ENCODE data around the gene BLOC1S3. TPM values are rescaled to one million over a fixed set of nuclear protein-coding genes. Genes with fewer than 3 reads are reported as not detected.
A peak's percentile ranks its signal among the peaks of the same experiment; 100 is the strongest.

Gene BLOC1S3
- total RNA-seq, 1 donor from 2014 or later = 15.0 TPM

DNA sequence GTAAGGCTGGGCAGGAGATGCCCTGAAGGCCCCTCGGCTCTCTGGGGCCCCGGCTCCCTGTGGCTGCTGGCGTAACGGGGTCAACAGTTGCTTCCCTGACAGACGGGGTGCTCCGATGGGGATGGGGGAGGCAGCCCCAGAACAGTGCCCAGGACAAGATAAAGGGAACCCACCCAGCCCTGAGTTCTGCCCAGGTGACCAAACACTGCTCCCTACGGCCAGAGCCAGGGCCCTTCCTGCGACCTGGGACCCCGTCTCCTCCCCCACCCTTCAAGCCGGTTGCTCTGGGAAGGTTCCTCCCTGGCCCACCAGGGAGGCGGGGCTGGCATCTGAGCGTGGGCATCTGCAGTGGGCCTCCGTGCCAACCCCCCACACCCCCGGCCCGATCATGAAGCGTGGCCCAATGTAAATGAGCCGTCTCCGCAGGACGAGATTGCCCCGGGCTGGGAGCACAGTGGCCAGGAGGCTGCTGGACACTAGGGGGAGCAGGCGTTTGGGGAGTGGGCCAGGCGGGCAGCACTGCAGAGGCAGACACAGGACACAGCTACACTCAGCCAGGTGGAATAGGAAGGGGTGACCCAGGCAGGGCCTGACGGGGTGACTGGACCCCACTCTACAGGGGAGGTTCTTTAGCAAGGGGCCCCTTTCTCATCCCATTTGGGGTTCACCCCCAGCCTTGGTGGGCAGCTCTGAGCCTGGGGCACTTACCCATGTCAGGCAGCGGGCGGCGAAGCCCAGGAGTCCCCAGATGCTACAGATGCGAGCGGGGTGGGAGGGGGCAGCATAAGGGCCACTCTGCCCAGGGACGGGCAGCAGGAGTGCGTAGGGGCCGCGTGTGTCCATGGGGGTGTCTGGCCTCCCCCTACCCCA lies 16.6 kb upstream of the BLOC1S3 start:
- no peak for DNase-seq (ENCODE audit: low spot score)

DNA sequence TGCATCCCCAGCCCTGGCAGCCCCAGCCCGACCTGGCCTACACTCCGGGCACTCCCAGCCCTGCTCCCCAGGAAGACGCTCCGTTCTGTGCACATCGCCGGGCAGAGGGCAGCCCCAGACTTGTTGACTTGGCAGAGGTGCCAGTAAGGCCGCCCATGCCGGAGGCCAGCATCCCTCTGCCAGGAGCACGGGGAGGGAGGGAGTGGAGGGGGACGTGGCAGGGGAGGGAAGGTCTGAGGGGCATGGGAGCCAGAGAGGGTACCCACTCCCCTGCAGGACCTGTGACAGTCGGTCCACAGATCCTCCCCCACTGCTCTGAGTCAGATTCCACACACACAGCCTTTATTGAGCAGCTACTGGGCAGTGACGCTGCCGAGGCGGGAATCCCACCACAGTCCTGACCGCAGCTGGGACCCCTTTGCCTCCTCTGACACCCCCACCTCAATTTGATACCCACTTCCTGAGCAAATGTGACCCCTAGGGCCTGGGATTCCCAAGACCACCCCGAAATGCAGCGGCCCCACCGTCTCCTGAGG lies 15.9 kb upstream of the BLOC1S3 start:
- peak; percentile 65 for DNase-seq (ENCODE audit: low spot score)

DNA sequence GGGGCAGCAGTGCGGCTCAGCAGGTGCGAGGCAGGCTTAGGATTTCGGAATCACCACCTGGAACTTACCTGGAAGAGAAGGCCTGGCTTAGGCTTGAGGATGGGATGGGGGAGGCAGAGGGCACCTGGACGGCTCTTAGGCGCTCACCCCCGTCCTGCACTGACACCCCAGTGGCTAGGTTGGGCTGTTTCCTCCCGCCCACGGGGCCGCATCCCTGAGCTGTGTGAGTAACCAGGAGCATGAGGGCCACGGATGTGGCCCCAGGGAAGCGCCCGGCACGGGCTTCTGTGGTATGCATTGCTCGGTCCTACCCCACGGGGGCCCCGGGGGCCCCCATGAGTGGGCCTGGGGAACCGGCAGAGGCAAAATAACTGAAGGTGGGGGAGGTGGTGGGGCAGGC lies 15.4 kb upstream of the BLOC1S3 start:
- DNase-seq (ENCODE audit: low spot score) = no peak

DNA sequence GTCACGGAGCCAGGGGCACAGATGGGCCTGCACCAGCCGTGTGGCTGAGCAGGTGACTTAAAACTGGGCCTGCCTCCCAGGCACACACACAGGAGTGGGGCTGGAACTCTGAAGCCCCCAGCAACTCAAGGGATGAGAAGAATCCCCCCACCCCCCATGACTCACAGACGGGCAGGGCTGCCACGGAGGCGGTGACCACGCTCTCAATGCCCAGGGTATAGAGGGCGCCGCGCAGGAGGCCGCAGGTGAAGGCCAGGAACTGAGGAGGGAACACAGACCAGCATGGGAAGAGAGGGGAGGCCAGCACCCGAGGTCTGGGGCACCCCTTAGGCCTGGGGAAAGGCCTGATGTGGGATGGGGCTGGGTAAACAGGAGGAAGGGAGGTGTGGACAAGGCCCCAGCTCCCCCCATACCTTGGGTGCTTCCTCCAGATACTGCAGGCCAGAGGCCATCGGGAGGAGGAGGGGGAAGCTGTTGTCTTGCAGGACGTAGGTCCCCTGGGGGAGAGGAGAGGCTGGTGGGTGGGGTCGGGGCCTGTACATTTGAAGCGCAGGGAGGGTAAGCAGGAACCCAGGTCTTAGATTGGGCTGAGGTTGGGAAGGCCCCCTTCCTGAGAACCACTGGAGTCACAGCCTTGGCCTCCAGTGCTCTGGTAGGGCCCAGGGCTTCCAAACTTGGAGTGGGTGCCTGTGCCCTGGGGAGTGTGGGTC lies 14.7 kb upstream of the BLOC1S3 start:
- DNase-seq (ENCODE audit: low spot score) = no peak

DNA sequence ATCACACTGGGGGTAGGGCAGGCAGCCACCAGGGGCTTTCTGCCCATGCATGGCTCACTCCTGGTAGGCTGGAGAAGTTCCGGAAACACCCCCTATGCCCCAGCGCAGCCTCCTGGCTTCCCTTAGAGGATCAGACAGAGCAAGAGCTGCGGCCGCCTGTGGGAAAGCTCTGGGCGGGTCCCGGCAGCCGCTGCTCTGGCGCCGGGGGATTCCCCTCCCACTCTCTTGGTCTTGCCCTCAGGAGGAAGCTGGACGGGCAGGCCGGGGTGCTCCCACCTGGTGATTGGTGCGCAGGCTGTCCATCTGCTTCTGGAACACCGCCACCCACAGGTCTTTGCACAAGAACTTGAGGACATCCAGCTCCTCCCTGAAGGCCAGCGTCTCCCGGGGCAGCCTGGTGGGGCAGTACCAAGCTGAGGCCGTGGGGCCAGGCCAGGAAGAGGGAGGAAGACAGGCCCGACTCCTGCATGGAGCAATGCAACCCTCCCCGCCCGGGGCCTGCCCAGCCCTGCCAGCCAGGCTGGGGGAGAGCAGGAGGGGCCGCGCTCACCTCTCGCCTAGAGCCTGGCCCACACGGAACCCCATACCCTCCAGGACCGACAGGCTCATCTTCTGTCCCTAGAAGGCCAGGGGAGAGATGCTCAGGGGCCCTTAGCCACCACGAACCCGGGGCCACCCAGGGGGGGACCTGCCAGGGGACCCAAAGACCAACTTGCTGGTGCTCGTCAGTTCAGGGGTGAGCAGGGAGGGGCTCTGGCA lies 13.8 kb upstream of the BLOC1S3 start:
- DNase-seq (ENCODE audit: low spot score) = peak; percentile 83

DNA sequence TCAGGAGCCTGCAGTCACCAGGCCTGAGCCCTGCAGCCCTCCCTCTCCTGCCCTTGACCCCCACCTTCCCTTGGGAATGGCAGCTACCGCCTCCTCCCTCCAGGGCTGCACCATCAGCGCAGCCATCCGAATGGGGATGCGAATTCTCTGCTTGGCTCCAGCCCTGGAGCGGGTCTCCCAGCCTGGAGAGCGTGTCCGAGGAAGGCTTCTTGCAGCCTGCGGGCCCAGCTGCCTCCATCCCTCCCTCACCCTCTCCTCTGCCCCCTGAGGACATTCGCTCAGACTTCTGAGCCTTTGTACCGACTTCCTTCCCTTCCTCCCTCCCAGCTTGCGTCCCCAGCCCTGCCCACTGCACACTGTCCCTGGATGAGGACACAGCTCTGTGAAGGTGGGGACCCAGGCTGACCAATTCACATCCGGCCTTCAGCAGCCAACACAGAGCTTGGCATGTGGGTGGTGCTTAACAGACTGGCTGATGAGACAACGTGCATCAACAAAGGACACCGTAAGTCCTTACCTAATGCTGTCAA lies 11.8 kb upstream of the BLOC1S3 start:
- no peak for DNase-seq (ENCODE audit: low spot score)

DNA sequence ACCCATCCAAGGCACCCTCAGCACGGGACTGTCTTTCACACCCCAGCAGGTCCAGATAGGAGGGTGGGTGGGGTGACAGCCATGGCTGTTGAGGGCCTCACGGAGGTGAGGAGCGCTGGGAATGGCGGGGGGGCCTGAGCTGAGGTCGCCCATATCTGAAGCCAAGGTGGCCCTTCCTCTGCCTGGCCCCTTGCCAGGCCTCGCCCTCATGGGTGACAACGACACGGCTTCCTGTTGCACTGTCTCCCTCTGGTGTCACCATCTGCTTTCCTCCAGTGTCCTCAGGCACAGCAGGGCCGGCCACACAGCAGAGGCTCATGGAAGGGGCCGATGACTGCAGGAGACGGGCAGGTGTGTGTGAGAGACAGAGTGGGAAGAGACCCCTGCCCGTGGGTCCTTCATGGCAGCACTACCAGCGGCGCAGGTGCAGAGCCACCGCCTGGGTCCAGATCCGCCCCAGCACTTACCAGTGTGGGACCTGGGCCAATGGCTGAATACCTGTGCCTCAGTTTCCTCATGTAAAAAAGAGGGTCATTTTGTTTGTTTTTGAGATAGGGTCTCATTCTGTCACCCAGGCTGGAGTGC lies 9.7 kb upstream of the BLOC1S3 start:
- no peak for DNase-seq (ENCODE audit: low spot score)

DNA sequence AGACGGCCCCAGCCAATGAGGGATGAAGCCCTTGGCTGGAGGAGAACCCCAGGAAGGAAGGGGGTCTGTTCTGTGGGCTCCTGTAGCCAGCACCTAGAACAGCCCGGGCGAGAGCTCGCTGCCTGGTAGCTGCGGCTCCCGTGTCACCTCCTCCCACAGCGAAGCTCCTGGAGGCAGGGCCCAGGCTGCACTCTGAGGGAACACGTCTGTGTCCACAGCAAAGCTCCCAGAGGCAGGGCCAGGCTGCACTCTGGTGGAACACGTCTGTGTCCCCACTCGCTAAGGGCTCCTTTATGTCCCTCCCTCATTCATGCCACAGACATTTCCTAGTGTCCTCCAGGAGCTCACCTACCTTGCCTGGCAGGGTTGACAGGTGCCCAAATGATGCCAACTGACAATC lies 9.0 kb upstream of the BLOC1S3 start:
- no peak for DNase-seq (ENCODE audit: low spot score)

DNA sequence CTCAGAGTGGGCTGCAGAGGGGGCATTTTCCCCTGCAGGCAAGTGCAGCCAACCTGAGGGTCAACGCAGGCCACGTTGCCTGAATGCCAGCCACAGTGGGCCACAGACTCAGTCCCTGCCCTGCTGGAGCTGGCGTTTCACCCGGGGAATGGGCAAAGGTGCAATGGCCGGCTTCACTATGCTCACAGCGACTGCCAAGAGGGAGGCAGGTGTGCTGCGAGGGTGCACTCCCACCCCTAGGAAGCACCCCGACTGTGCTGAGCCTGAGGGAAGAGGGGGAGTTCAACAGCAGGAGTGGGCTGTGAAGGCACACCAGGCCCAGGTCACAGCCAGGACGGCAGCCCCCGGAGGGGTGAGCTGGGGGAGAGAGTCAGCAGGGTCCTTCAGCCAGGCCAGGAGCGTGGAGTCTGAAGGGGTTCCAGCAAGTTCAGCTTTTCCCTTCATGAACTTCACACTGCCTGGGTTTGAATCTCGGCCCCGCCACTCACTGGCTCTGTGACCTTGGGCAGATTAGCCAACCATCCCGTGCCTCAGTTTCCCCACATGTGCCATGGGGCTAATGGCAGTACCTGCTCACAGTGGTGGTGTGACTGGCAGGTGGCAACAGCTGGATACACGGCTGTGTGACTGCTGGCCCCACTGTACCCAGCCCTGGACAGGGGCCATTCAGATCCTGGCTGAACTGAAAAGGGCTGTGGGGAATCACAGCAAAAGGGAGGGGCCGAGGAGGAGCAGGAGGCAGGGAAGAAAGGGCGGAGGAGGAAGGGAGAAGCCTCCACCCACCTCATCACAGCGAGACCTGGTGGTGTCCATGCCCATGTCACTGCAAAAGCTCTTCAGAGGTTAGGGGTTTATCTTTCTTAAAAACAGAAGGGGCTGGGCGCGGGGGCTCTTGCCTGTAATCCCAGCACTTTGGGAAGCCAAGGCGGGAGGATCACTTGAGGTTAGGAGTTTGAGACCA lies 8.2 kb upstream of the BLOC1S3 start:
- DNase-seq (ENCODE audit: low spot score) = no peak

DNA sequence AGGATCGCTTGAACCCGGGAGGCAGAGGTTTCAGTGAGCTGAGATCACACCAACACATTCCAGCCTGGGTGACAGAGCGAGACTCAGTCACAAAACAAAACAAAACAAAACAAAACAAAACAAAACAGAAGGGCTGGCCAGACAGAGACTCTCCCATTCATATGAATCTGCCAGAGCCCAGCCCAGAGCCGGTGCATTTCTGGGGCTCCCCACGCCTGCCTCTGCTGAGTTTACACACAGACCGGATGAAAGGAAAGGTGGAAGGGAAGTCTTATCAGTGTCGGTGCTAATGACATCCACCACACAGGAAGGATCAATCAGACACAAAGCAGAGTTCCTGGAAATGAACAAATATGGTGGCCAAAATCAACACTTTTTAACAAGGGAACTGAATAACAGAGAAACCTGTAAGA lies 7.4 kb upstream of the BLOC1S3 start:
- DNase-seq (ENCODE audit: low spot score) = no peak

DNA sequence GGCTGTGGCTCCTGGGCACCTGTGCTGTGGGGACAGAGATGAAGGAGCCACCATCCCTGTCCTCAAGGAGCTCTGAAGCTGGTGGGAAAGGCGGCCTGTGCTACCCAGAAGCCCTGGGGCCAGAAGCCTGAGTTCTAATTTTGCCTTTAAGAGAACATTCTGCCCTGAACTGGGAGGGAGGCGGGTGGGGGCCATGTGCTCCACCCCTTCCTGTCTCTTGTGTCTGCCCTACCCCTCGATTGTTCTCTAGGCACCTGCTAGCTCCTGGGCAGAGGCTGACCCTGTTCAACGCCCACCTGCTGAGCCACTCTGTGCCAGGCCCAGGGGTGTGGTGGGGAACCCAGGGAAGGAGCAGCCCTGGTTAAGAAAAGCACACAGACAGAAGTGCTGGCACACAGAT lies 6.4 kb upstream of the BLOC1S3 start:
- DNase-seq (ENCODE audit: low spot score) = no peak

DNA sequence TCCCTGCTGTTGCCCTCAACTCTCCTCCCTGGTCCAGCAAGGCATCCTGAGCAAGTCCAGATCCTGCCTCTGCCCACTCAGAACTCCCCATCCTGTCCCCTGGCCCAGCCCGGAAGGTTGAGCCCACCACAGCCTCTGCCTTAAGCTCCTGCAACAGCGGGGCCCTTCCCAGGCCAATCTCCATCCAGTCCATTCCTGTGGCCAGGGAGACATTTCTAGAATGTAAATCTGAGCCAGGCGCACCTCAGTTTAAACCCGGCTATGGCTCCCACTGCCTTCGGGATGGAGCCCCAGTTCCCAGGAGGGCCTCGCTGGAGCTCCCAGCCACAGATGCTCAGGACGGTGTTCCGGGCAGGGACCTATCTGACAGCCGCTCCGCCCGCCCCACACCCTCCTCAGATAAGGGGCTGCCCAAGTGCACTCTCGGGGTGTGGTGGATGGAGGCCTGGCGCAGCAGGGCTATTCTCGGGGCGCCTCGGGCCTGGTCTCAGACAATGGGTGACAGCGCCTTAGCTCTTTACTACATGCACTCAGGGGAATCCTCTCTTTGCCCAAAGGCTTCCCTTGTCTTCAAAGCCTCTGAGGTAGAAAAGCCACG lies 5.9 kb upstream of the BLOC1S3 start:
- no peak for DNase-seq (ENCODE audit: low spot score)

DNA sequence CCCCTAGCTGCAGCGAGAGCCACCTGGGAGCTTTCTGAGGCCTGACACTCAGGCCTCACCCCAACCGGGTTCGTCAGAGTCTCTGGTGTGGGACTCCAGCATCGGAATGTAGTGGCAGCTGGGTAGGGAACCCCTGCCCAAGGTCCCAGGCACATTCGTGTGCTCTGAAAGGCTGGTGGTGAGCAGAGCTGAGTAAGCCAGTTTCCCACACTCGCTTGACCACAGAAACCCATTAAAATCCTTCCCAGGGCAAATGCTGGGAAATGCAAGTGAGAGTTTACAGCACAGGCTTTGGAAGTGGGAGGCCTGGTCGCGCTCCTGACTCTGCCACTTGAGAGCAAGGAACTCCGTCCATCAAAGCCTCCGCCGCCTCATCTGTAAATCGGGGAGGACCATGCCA lies 4.8 kb upstream of the BLOC1S3 start:
- DNase-seq (ENCODE audit: low spot score) = no peak

DNA sequence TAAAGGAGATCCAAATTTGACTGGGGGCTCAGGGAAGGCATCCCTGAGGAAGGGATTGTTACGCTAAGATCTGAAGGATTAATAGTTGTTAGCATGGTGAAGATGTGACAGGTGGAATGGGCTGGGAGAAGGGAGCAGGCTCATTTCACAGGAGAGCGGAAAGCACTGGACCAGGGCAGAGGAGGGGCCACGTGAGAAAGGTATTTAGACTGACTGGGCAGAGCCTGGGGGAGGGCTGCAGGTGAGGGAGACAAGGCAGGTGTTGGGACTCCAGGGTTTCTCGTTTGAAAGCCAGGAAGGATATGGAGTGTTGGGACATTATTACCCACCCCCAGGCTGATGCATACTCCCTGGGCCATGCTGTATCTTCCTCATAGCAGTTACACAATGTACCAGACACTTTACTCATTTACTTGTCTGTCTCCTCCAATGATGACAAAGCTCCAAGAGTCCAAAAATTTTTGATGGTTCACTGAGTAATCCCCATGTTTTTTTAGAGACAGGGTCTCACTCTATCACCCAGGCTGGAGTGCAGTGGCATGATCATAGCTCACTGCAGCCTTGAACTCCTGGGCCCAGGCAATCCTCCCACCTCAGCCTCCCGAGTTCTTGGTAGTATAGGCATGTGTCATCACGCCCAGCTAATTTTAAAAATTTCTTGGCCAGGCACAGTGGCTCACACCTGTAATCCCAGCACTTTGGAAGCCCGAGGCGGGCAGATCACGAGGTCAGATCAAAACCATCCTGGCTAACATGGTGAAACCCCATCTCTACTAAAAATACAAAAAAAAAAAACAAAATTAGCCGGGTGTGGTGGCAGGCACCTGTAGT lies 2.9 kb upstream of the BLOC1S3 start:
- DNase-seq (ENCODE audit: low spot score) = no peak

DNA sequence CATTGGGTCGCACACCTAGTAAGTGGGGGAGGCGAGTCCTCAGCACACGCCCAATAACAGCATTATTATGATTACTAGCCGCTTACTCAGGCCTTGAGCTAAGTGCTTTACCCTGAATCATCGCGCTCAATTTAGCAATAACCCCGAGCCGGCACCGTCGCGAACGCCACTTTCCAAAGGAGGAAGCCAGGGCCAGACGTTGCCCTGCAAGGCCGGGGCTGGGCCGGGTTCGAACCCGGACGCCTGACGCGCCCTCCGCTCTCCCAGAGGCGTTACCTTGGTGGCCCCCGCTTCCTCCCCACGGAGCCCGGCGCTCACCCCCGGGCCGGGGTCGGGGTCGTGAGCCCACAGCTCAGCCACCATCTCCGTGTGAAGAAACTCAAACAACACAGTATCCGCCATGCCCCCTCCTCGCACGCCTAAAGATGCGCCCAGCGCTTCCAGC lies 745 bp upstream of the BLOC1S3 start, which contains the start of gene TRAPPC6A:
Gene TRAPPC6A (minus strand): TSS at position 421 of the 445 bp plus-strand sequence. CDS start 19 bp downstream, at position 402.
- no peak for DNase-seq (ENCODE audit: low spot score)

DNA sequence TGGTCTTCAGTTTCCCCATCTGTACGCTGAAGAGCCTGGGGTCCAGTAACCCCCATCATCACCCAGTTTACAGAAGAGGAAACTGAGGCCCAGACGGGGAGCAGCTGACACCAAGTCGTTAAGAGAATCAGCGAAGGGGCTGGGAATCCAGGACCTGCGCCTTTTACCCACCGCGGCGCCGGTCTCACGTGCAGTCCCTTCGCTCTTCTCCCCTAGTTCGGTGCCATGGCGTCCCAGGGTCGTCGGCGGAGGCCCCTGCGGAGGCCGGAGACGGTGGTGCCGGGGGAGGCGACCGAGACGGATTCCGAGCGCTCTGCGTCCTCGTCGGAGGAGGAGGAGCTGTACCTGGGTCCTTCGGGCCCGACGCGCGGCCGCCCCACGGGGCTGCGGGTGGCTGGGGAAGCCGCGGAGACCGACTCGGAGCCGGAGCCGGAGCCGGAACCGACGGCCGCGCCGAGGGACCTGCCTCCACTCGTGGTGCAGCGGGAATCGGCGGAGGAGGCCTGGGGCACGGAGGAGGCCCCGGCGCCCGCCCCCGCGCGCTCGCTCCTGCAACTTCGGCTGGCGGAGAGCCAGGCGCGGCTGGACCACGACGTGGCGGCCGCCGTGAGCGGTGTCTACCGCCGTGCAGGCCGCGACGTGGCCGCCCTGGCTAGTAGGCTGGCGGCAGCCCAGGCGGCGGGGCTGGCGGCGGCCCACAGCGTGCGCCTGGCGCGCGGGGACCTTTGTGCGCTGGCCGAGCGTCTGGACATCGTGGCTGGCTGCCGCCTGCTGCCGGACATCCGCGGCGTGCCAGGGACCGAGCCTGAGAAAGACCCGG lies 698 bp downstream of the BLOC1S3 start:
- no peak for DNase-seq (ENCODE audit: low spot score)

DNA sequence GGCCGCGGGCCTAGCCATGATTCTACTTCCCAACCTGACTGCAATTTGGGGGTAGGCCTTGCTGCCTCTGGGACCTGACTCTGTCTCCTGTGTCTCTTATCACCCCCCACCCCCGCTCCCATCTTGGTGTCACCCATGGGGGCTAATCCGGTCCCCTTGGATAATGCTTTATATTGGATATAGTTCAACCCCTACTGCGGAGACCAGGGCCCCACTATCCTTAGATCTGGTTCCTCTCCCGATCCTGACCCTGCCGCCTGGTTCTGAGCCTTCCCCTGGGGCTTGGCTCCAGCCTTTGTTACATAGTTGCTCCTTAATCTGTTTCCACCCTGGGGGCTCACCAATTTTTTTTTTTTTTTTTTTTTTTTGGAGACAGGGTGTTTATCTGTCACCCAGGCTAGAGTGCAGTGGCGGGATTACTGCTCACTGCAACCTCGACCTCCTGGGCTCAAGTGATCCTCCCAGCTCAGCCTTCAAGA lies 1.3 kb downstream of the BLOC1S3 start:
- no peak for DNase-seq (ENCODE audit: low spot score)

DNA sequence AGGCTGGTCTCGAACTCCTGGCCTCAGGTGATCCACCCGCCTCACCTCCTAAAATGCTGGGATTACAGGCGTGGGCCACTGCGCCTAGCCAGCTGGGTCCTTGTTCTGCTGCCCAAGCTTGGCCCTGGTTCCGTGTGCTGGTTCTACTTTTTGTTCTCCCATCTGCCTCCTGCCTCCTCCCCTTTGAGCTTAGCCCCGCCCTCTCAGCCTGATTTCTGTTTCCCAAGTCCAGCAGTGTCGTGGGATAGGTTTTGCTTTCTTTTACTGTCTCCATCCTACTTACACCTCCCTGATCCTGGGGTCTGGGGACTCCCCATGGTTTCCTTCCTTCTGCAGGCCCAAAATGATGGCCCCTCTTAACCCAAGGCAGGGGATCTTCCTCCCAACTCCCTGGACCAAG lies 2.4 kb downstream of the BLOC1S3 start:
- no peak for DNase-seq (ENCODE audit: low spot score)

Measured in ureter (tissue), 1 donor.